ENCODE results near the gene CDK6.

The CDK6 gene

DNA sequence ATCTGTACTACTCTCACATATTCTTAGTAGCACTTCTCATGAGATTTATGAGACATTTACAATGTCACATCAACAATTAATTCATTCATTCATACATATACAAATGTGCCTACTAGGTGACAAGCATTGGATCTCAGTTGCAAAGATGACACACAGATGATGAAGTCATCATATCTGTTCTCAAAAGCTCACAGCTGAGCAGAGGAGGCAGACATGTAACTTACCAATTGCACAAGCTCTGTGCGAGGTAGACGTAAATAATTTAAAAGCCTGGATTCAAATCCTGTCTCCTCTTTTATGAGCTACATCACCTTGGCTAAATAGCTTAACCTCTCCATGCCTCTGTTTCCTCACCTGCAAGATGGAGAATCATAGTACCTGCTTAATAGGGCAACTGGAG is 136.8 kb downstream of the CDK6 start:
- Histone ChIP-seq H3K27me3 (ENCODE audit: low read depth, low read length) (no peaks in the 10 kb centered on the region), H3K36me3 (ENCODE audit: control insufficient read depth in 1 of 2, insufficient read depth in 2 of 2, low read length in 2 of 2) (no peaks in the 10 kb centered on the region), H3K4me1 (ENCODE audit: control insufficient read depth in 1 of 2, insufficient read depth in 2 of 2, low read length in 2 of 2) (peaks cover 11 to 13% of the 10 kb centered on the region in 2 donors), H3K9me3 (ENCODE audit: control insufficient read depth in 1 of 2, low read length in 2 of 2) (no peaks in the 10 kb centered on the region), H3K27ac (ENCODE audit: low read length) (no peak overlapping the region), H3K4me3 (ENCODE audit: low read depth in 1 of 2, low read length in 2 of 2) (no peak overlapping the region)

DNA sequence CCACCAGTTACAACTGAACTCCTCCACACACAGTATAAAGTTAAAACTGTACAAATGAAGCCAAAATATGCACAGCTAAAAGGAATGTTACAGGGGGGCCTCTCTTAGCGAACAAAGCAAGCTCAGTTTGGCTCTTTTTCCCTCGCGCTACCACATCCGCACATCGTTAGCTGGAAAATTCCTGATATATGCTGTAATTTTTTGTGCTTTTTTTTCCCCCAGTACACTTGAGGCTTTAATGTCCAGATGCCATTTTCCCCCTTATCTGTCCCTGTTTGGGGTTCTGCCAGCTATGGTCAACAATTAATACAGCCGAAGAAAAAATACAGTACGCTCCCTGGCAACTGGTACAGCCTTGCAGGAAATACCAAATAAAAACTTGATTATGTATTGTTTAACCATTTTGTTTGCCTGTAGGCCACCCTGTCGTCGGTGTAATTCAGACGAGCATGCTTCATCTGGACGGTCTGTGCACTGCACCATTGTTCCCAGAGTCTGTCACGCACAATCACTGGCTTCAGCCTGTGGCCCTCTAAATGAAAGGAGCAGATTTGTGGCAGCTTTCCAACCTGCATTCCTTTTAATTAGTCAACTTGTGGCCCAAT is 138.0 kb downstream of the CDK6 start:
- Histone ChIP-seq H3K27ac (ENCODE audit: low read length) (peak overlapping the region; percentile 7), H3K36me3 (ENCODE audit: control insufficient read depth in 1 of 2, insufficient read depth in 2 of 2, low read length in 2 of 2) (no peaks in the 10 kb centered on the region), H3K27me3 (ENCODE audit: low read depth, low read length) (no peaks in the 10 kb centered on the region), H3K4me3 (ENCODE audit: low read depth in 1 of 2, low read length in 2 of 2) (peak overlapping the region; percentile 1), H3K4me1 (ENCODE audit: control insufficient read depth in 1 of 2, insufficient read depth in 2 of 2, low read length in 2 of 2) (peaks cover 11 to 13% of the 10 kb centered on the region in 2 donors), H3K9me3 (ENCODE audit: control insufficient read depth in 1 of 2, low read length in 2 of 2) (no peaks in the 10 kb centered on the region)

DNA sequence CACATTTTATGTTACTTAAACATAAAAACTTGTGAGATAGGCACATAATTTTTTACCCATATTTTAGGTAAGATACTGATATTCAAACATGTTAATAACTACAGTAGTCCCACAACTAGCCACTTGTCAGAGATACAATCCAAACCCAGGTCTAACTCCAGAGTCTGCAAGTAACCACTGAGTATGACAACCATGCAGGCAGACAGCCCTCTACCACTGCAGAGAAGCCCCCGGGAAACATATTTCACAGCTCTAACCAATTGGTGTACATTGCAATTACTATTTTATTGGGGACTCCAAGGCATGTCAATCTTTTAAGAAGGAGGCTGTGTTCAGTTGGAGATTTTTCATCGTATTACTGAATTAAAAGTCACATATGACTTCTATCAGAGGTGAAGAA is 139.0 kb downstream of the CDK6 start:
- no peaks in the 10 kb centered on the region for H3K27me3 ChIP-seq (ENCODE audit: low read depth, low read length)
- no peaks in the 10 kb centered on the region for H3K36me3 ChIP-seq (ENCODE audit: control insufficient read depth in 1 of 2, insufficient read depth in 2 of 2, low read length in 2 of 2)
- H3K27ac ChIP-seq (ENCODE audit: low read length) = peak overlapping the region; percentile 3
- H3K4me1 ChIP-seq (ENCODE audit: control insufficient read depth in 1 of 2, insufficient read depth in 2 of 2, low read length in 2 of 2) = peaks cover 11 to 13% of the 10 kb centered on the region in 2 donors
- H3K4me3 ChIP-seq (ENCODE audit: low read depth in 1 of 2, low read length in 2 of 2) = no peak overlapping the region
- no peaks in the 10 kb centered on the region for H3K9me3 ChIP-seq (ENCODE audit: control insufficient read depth in 1 of 2, low read length in 2 of 2)

DNA sequence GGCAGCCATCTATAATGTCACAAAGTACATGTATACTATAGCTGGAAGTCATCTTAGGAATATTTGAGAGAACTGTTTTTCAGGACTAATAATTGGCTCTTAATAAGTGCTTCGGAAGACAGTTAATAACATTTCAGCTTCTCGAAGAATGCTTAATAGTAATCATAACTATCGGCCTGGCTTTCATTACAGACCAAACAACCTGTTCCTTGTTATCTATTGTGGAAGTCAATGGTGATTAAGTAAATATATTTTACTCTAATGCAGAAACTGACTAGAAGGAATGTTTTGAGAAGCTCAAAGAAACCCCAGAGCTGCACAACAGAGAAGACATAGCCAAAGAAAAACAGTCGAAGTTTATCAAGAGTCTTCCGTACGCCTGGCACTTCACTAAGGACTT is 139.4 kb downstream of the CDK6 start:
- Histone ChIP-seq H3K4me1 (ENCODE audit: control insufficient read depth in 1 of 2, insufficient read depth in 2 of 2, low read length in 2 of 2) (peaks cover 11 to 13% of the 10 kb centered on the region in 2 donors), H3K4me3 (ENCODE audit: low read depth in 1 of 2, low read length in 2 of 2) (no peak overlapping the region), H3K27me3 (ENCODE audit: low read depth, low read length) (no peaks in the 10 kb centered on the region), H3K9me3 (ENCODE audit: control insufficient read depth in 1 of 2, low read length in 2 of 2) (no peaks in the 10 kb centered on the region), H3K27ac (ENCODE audit: low read length) (peak overlapping the region; percentile 3), H3K36me3 (ENCODE audit: control insufficient read depth in 1 of 2, insufficient read depth in 2 of 2, low read length in 2 of 2) (no peaks in the 10 kb centered on the region)

DNA sequence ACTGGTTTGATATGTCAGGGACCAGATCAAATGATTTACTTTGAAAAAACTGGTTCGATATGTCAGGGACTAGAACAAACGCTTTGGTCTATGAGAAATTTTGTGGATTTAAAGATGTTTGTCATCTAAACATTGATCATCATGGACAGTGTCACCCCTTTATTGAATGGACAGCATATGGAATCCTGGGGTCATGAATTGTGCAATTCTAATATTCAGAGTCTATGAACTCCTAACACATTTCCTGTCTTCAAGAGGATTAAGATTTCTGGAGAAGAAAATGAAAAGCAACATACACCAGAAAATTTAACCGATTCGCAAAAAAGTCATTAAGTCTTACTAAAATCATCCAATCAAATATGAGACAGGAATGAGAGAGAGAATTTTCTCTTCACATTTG is 139.8 kb downstream of the CDK6 start:
- H3K4me1 ChIP-seq (ENCODE audit: control insufficient read depth in 1 of 2, insufficient read depth in 2 of 2, low read length in 2 of 2) = peaks cover 11 to 13% of the 10 kb centered on the region in 2 donors
- no peaks in the 10 kb centered on the region for H3K27me3 ChIP-seq (ENCODE audit: low read depth, low read length)
- no peaks in the 10 kb centered on the region for H3K36me3 ChIP-seq (ENCODE audit: control insufficient read depth in 1 of 2, insufficient read depth in 2 of 2, low read length in 2 of 2)
- H3K27ac ChIP-seq (ENCODE audit: low read length) = peak overlapping the region; percentile 84
- H3K4me3 ChIP-seq (ENCODE audit: low read depth in 1 of 2, low read length in 2 of 2) = peak overlapping the region in 1 of 2 donors; percentile 64
- H3K9me3 ChIP-seq (ENCODE audit: control insufficient read depth in 1 of 2, low read length in 2 of 2) = no peaks in the 10 kb centered on the region

DNA sequence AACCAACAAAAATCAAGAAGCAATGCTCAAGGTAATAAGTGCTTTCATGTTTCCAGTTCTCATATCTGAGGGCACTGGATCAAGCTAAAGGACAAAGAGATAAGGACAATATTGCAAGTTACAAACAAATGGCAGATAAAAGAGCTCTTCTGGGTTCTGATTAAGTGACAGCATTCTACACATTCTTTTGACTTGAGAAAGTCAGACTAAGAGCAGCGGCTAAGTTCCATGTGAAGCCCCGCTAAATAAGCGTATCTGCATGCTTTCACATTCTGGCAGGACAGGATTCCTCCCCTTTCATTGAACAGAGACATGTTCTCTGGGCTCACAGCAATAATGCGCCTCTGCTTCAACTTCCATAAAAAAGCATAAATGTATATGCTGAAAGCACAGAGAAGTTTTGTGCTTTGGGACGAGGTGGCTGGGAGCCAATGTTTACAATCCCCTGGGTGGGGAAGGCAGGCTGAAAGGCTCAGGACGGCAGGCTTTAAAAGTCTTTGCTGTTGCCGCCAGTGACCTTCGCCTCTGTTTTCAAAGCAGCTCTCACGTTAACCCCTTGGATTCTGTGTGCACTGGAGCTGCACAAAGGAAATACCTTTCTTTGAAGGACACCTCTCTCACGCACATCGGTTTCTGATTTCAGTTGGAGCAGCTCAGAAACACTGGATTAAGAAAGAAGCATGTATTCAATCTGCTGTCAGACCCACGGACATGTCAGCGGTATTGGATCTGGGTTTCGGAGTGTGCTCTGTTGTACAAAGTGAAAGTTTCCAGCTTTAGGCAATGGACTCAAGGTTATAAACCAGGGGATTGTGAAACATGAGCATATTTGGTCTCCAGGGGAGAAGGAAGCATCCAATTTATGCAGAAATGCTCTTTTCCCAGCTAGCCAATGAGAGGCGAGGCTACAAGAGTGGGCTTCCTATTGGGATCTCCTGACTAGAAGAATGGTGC is 140.8 kb downstream of the CDK6 start:
- Histone ChIP-seq H3K27me3 (ENCODE audit: low read depth, low read length) (no peaks in the 10 kb centered on the region), H3K4me3 (ENCODE audit: low read depth in 1 of 2, low read length in 2 of 2) (peak overlapping the region; percentile 64 to 75), H3K4me1 (ENCODE audit: control insufficient read depth in 1 of 2, insufficient read depth in 2 of 2, low read length in 2 of 2) (peaks cover 11 to 13% of the 10 kb centered on the region in 2 donors), H3K27ac (ENCODE audit: low read length) (peak overlapping the region; percentile 84), H3K36me3 (ENCODE audit: control insufficient read depth in 1 of 2, insufficient read depth in 2 of 2, low read length in 2 of 2) (no peaks in the 10 kb centered on the region), H3K9me3 (ENCODE audit: control insufficient read depth in 1 of 2, low read length in 2 of 2) (no peaks in the 10 kb centered on the region)

DNA sequence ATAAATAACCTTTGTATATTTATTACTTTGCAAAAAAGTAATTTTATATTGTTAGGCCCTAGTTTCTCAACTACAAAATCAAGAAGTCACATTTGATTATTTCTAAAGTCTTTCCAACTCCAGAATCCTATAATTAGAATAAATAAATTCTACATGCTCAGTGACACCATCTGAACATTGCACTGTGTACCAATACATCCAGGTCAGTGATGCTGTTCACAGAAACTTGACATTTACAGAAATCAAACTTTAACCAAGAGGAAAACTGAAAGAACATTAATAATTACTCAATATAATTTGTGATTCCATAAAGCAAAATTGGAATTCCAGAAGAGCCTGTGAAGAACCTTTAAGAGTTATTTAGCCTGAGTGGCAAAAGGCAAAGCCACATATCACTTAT is 142.2 kb downstream of the CDK6 start:
- Histone ChIP-seq H3K27ac (ENCODE audit: low read length) (no peak overlapping the region), H3K4me1 (ENCODE audit: control insufficient read depth in 1 of 2, insufficient read depth in 2 of 2, low read length in 2 of 2) (peaks cover 11 to 13% of the 10 kb centered on the region in 2 donors), H3K4me3 (ENCODE audit: low read depth in 1 of 2, low read length in 2 of 2) (no peak overlapping the region), H3K36me3 (ENCODE audit: control insufficient read depth in 1 of 2, insufficient read depth in 2 of 2, low read length in 2 of 2) (no peaks in the 10 kb centered on the region), H3K9me3 (ENCODE audit: control insufficient read depth in 1 of 2, low read length in 2 of 2) (no peaks in the 10 kb centered on the region), H3K27me3 (ENCODE audit: low read depth, low read length) (no peaks in the 10 kb centered on the region)

DNA sequence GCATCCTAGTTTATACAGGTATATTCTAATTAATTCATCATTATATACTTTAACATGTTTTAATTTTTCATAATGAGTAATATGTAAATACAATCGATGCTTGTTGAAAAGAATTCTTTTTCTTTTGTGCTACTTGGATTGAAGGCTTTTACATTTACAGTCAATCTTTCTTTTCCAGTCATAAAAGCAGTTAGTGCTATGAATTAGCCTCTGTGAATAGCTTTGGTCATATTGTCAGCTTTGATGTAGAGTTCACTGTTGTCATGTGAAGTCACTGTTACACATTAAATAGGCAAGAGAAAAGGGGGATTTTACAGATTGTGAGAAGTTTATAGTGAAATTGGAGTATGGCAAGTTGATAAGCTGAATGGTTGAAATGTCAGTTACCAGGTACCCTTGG is 142.9 kb downstream of the CDK6 start:
- Histone ChIP-seq H3K4me3 (ENCODE audit: low read depth in 1 of 2, low read length in 2 of 2) (no peak overlapping the region), H3K9me3 (ENCODE audit: control insufficient read depth in 1 of 2, low read length in 2 of 2) (no peaks in the 10 kb centered on the region), H3K4me1 (ENCODE audit: control insufficient read depth in 1 of 2, insufficient read depth in 2 of 2, low read length in 2 of 2) (peaks cover 7 to 13% of the 10 kb centered on the region in 2 donors), H3K27ac (ENCODE audit: low read length) (no peak overlapping the region), H3K27me3 (ENCODE audit: low read depth, low read length) (no peaks in the 10 kb centered on the region), H3K36me3 (ENCODE audit: control insufficient read depth in 1 of 2, insufficient read depth in 2 of 2, low read length in 2 of 2) (no peaks in the 10 kb centered on the region)

DNA sequence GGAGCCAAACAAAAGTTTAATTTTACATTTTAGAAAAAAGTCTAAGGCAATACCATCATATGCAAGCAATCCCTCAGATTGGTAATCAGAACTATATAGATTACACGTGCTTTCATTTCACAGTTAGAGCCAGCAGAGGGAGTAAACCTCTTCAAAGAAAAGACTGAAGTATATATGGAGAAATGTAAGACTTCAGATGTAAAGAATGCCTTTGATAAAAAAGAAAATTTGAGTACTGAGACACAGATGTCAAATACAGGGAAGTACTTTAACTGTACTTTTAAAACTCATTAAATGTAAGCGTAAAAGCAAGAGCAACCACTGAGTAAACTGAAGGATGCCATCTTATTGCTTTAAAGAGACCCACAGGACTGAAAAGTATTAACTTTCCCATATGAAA is 144.8 kb downstream of the CDK6 start:
- Histone ChIP-seq H3K27ac (ENCODE audit: low read length) (no peak overlapping the region), H3K4me3 (ENCODE audit: low read depth in 1 of 2, low read length in 2 of 2) (no peak overlapping the region), H3K27me3 (ENCODE audit: low read depth, low read length) (no peaks in the 10 kb centered on the region), H3K9me3 (ENCODE audit: control insufficient read depth in 1 of 2, low read length in 2 of 2) (no peaks in the 10 kb centered on the region), H3K36me3 (ENCODE audit: control insufficient read depth in 1 of 2, insufficient read depth in 2 of 2, low read length in 2 of 2) (no peaks in the 10 kb centered on the region), H3K4me1 (ENCODE audit: control insufficient read depth in 1 of 2, insufficient read depth in 2 of 2, low read length in 2 of 2) (peaks cover 0 to 3% of the 10 kb centered on the region in 2 donors)

DNA sequence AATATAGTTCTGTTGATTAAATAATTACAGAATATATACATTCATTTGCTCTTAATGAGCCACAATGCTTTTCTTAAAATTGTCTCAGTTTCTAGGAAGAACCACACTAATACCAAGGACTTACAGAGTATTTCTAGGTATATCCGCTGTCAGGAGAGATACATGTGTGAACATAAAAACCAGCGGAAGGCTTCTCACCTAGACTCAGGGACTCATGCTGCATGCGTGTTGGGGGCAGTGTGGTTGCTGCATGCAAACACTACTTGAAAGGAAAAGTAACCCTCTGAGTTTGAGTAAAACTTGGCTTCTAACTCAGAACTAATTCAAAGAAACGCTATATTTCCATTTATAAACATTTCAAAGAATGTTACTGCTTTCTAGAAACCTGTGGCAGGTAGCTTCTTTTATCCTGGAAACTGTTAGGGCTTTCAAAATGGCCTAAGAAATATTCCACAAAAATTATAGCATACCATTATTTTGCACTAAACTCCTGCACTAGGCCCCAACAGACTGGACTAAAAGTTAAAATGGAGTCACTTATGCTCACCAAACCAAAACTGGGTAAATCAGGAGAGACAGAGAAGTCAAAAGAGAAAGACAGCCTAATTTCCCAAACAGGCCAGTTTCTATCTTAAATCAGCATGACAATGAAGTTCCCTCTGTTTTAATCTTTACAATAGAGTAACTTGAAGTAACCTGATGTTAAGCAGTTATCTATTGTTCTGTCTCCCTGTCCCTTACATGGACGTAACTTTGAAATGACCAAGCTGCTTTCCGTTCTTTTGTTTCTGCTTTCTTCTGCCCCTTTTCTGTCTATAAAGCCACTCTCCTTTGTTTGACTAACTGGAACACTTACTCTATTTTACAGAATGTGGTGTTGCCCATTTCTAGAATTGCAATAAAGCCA is 151.0 kb downstream of the CDK6 start:
- H3K27ac ChIP-seq (ENCODE audit: low read length) = no peak overlapping the region
- peaks cover 8 to 17% of the 10 kb centered on the region in 2 donors for H3K4me1 ChIP-seq (ENCODE audit: control insufficient read depth in 1 of 2, insufficient read depth in 2 of 2, low read length in 2 of 2)

DNA sequence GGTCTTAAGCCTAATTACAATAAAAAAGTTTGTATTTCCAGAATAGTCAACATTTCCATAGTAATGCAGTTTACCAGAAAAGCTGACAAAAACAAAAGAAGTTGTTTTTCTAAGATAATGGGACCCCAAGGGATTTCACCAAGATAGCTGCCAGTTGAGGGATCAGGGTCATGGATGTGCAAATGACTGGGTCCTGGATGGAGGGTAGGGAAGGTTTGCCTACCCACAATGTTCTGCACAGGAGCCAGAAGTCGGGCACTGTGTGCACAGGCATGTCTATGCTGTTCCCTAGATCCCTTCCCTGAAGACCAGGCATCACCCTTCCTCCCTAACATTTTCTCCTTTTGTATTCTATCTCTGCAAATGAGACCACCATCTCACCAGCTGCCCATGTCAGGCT is 152.1 kb downstream of the CDK6 start:
- H3K4me1 ChIP-seq (ENCODE audit: control insufficient read depth in 1 of 2, insufficient read depth in 2 of 2, low read length in 2 of 2) = peaks cover 8 to 17% of the 10 kb centered on the region in 2 donors
- no peaks in the 10 kb centered on the region for H3K9me3 ChIP-seq (ENCODE audit: control insufficient read depth in 1 of 2, low read length in 2 of 2)
- H3K36me3 ChIP-seq (ENCODE audit: control insufficient read depth in 1 of 2, insufficient read depth in 2 of 2, low read length in 2 of 2) = no peaks in the 10 kb centered on the region
- H3K27ac ChIP-seq (ENCODE audit: low read length) = no peak overlapping the region
- H3K27me3 ChIP-seq (ENCODE audit: low read depth, low read length) = no peaks in the 10 kb centered on the region
- no peak overlapping the region for H3K4me3 ChIP-seq (ENCODE audit: low read depth in 1 of 2, low read length in 2 of 2)

More for the DNA sequence above, 151.0 kb downstream of the CDK6 start:
- Histone ChIP-seq H3K9me3 (ENCODE audit: control insufficient read depth in 1 of 2, low read length in 2 of 2) (no peaks in the 10 kb centered on the region), H3K4me3 (ENCODE audit: low read depth in 1 of 2, low read length in 2 of 2) (no peak overlapping the region), H3K36me3 (ENCODE audit: control insufficient read depth in 1 of 2, insufficient read depth in 2 of 2, low read length in 2 of 2) (no peaks in the 10 kb centered on the region), H3K27me3 (ENCODE audit: low read depth, low read length) (no peaks in the 10 kb centered on the region)

Measured in muscle layer of duodenum (tissue), 2 donors.